ENCODE results near the gene EIF3K.

GRCh38 chr19:38588041-38588440 is 30.9 kb upstream of the EIF3K start:
- TF ChIP-seq CTCF (IDR thresholded peaks at IDR 0.05) (no peak), TCF7L2 (IDR thresholded peaks at IDR 0.05; ENCODE audit: low read depth, low read length) (no peak), REST (IDR thresholded peaks at IDR 0.05; ENCODE audit: insufficient read depth in 1 of 2, low read depth in 2 of 2, low read length in 1 of 2) (no peak)
